H1 (cell line): ENCODE results near the gene MGAT5B. TPM values are rescaled to one million over a fixed set of nuclear protein-coding genes. Genes with fewer than 3 reads are reported as not detected.

Experiments
- CTCF ChIA-PET: fragments of 300-600 bp; sonication (Branson Sonifier 250); formaldehyde crosslinking; loops from one replicate; lab custom pipeline; 2021; ENCODE audit not compliant: partially characterized antibody; lab: Charles Lee
- POLR2A ChIA-PET: fragments of 300-600 bp; sonication (Branson Sonifier 250); formaldehyde crosslinking; loops from one replicate; lab custom pipeline; 2021; ENCODE audit warnings: inconsistent platforms; ENCODE audit not compliant: partially characterized antibody; lab: Charles Lee
- DNase-seq, 2 experiments: peaks; one replicate each; pipeline versions ENCODE4 v3.0.0 to v3.0.0-alpha.2; 2010 to 2022; ENCODE audit warnings: low spot score in 2 of 2, low read depth in 1 of 2, mixed read lengths in 1 of 2
- FAIRE-seq: peaks from 2 replicates; lab custom pipeline; 2011; peaks lifted over from hg19 to GRCh38; lab: Jason Lieb, UNC
- H2AFZ ChIP-seq: 2 replicates; pipeline ENCODE4 v1.8.1; 2012; ENCODE audit warnings: low read length, inconsistent platforms
- H2AK5ac ChIP-seq: 2 replicates; pipeline ENCODE4 v1.6.1; 2013; ENCODE audit warnings: low read depth, low read length
- H2BK120ac ChIP-seq: replicated peaks from 2 replicates; pipeline ENCODE3; 2013; ENCODE audit warnings: low read depth, low read length, inconsistent platforms
- H2BK12ac ChIP-seq: 2 replicates; pipeline ENCODE4 v1.6.1; 2013; ENCODE audit warnings: low read depth, low read length
- H2BK15ac ChIP-seq: 2 replicates; pipeline ENCODE4 v1.6.1; 2013; ENCODE audit warnings: low read length
- H2BK20ac ChIP-seq: 2 replicates; pipeline ENCODE4 v1.6.1; 2013; ENCODE audit warnings: low read length
- H2BK5ac ChIP-seq: 2 replicates; pipeline ENCODE4 v1.6.1; 2013; ENCODE audit warnings: low read depth, low read length
- H3K14ac ChIP-seq: 2 replicates; pipeline ENCODE4 v1.6.1; 2013; ENCODE audit warnings: inconsistent platforms; ENCODE audit not compliant: insufficient read length
- H3K18ac ChIP-seq: 2 replicates; pipeline ENCODE4 v1.6.1; 2013; ENCODE audit warnings: low read length; ENCODE audit errors: extremely low read depth
- H3K23ac ChIP-seq: 2 replicates; pipeline ENCODE4 v1.6.1; 2013; ENCODE audit warnings: inconsistent platforms; ENCODE audit not compliant: insufficient read length
- H3K23me2 ChIP-seq: 2 replicates; pipeline ENCODE4 v1.6.1; 2013; ENCODE audit warnings: low read depth, low read length
- H3K27ac ChIP-seq: 2 replicates; pipeline ENCODE4 v1.6.1; 2011; ENCODE audit warnings: low read depth, low read length, inconsistent platforms
- H3K27me3 ChIP-seq, 4 experiments: replicated peaks in 1 of 4; 1 replicate in 1 of 4; 2 replicates in 3 of 4; pipeline versions ENCODE4 v1.6.1 to v1.8.1; 2011 to 2013; ENCODE audit warnings: low read length in 3 of 4, mild to moderate bottlenecking in 3 of 4, inconsistent platforms in 2 of 4, mixed read lengths in 2 of 4, moderate library complexity in 1 of 4; ENCODE audit not compliant: control insufficient read depth in 3 of 4, insufficient read depth in 3 of 4; ENCODE audit errors: extremely low read depth in 1 of 4
- H3K36me3 ChIP-seq, 4 experiments: 2 replicates each; pipeline versions ENCODE4 v1.6.1 to v1.8.1; 2011 to 2013; ENCODE audit warnings: mild to moderate bottlenecking in 4 of 4, low read length in 3 of 4, moderate library complexity in 2 of 4, control low read depth in 1 of 4, inconsistent platforms in 1 of 4; ENCODE audit not compliant: insufficient read depth in 4 of 4, control insufficient read depth in 2 of 4
- H3K4ac ChIP-seq: replicated peaks from 2 replicates; pipeline ENCODE3; 2013; ENCODE audit warnings: low read length, low read depth, mixed read lengths, inconsistent platforms; ENCODE audit not compliant: insufficient read length
- H3K4me1 ChIP-seq, 4 experiments: replicated peaks in 1 of 4; 1 replicate in 1 of 4; 2 replicates in 3 of 4; pipeline versions ENCODE4 v1.6.1 to v1.8.1; 2011 to 2013; ENCODE audit warnings: low read length in 3 of 4, inconsistent platforms in 2 of 4, mixed read lengths in 1 of 4; ENCODE audit not compliant: insufficient read depth in 4 of 4, control insufficient read depth in 3 of 4
- H3K4me2 ChIP-seq, 2 experiments: 2 replicates each; pipeline versions ENCODE4 v1.6.1 to v1.8.1; 2011 to 2013; ENCODE audit warnings: low read depth in 2 of 2, low read length in 2 of 2, control low read depth in 1 of 2, inconsistent platforms in 1 of 2, mild to moderate bottlenecking in 1 of 2; ENCODE audit not compliant: insufficient read depth in 1 of 2
- H3K4me3 ChIP-seq, 4 experiments: fragments of 200-600, 300-600 bp in 1 of 4; sonication (generic), shearing (Covaris generic), sonication (Bioruptor Twin) in 1 of 4; 2 replicates each; pipeline versions ENCODE4 v1.5.1 to v1.8.1; 2011 to 2016; ENCODE audit warnings: low read length in 4 of 4, low read depth in 3 of 4, control low read depth in 2 of 4, inconsistent platforms in 2 of 4, mild to moderate bottlenecking in 2 of 4, mixed read lengths in 1 of 4, moderate library complexity in 1 of 4; ENCODE audit not compliant: insufficient read depth in 2 of 4; ENCODE audit errors: extremely low read depth in 1 of 4
- H3K56ac ChIP-seq: replicated peaks from 2 replicates; pipeline ENCODE3; 2013; ENCODE audit warnings: low read depth, mild to moderate bottlenecking, mixed read lengths, low read length, inconsistent platforms; ENCODE audit not compliant: insufficient read length
- H3K79me1 ChIP-seq: 2 replicates; pipeline ENCODE4 v1.6.1; 2013; ENCODE audit warnings: low read depth, low read length, control low read depth
- H3K79me2 ChIP-seq, 2 experiments: 2 replicates each; pipeline versions ENCODE4 v1.6.1 to v1.8.1; 2012 to 2013; ENCODE audit warnings: low read length in 2 of 2, mild to moderate bottlenecking in 2 of 2, inconsistent platforms in 1 of 2; ENCODE audit not compliant: insufficient read depth in 2 of 2, control insufficient read depth in 1 of 2
- H3K9ac ChIP-seq, 4 experiments: replicated peaks in 1 of 4; 1 replicate in 1 of 4; 2 replicates in 3 of 4; pipeline versions ENCODE4 v1.6.1 to v1.8.1; 2011 to 2013; ENCODE audit warnings: low read depth in 3 of 4, low read length in 3 of 4, control low read depth in 2 of 4, mild to moderate bottlenecking in 2 of 4, moderate library complexity in 2 of 4, inconsistent platforms in 1 of 4; ENCODE audit errors: extremely low read depth in 1 of 4
- H3K9me3 ChIP-seq, 2 experiments: 2 replicates each; pipeline versions ENCODE4 v1.6.1 to v1.8.1; 2012 to 2013; ENCODE audit warnings: mild to moderate bottlenecking in 2 of 2, moderate library complexity in 2 of 2, control low read depth in 1 of 2, inconsistent platforms in 1 of 2, low read depth in 1 of 2, low read length in 1 of 2, mixed read lengths in 1 of 2; ENCODE audit not compliant: insufficient read depth in 2 of 2
- H4K20me1 ChIP-seq, 2 experiments: replicated peaks in 1 of 2; 2 replicates each; pipeline versions ENCODE3 to v1.8.1; 2011 to 2013; ENCODE audit warnings: inconsistent platforms in 2 of 2, low read length in 2 of 2, mild to moderate bottlenecking in 1 of 2; ENCODE audit not compliant: insufficient read depth in 2 of 2, control insufficient read depth in 1 of 2
- H4K5ac ChIP-seq: 2 replicates; pipeline ENCODE4 v1.6.1; 2013; ENCODE audit warnings: low read length, low read depth, mixed read lengths, inconsistent platforms; ENCODE audit not compliant: insufficient read length
- H4K8ac ChIP-seq: 2 replicates; pipeline ENCODE4 v1.8.0; 2013; ENCODE audit warnings: mild to moderate bottlenecking, moderate library complexity, low read length, inconsistent platforms; ENCODE audit not compliant: insufficient read depth; ENCODE audit errors: extremely low read depth
- H4K91ac ChIP-seq: replicated peaks from 2 replicates; pipeline ENCODE3; 2013; ENCODE audit warnings: low read length, mixed read lengths, inconsistent platforms; ENCODE audit not compliant: insufficient read length
- ATF3 ChIP-seq: IDR thresholded peaks from 2 replicates; pipeline ENCODE4 v1.6.1; 2011; ENCODE audit warnings: low read depth, mild to moderate bottlenecking, low read length; ENCODE audit not compliant: insufficient read depth
- EGR1 ChIP-seq: IDR thresholded peaks from 2 replicates; pipeline ENCODE4 v1.6.1; 2011; ENCODE audit warnings: low read depth, low read length, borderline replicate concordance
- KDM4A ChIP-seq: IDR thresholded peaks from one replicate; pipeline ENCODE4 v1.7.1; 2012; ENCODE audit warnings: low read depth, mild to moderate bottlenecking, moderate library complexity, low read length, inconsistent platforms; ENCODE audit not compliant: severe bottlenecking
- NRF1 ChIP-seq: IDR thresholded peaks from 2 replicates; pipeline ENCODE4 v1.6.1; 2011; ENCODE audit warnings: mild to moderate bottlenecking, low read depth, low read length, improper control_type of control experiment
- POLR2AphosphoS5 ChIP-seq: IDR thresholded peaks from 2 replicates; pipeline ENCODE4 v1.6.1; 2011; ENCODE audit warnings: low read depth, low read length
- POU5F1 ChIP-seq: IDR thresholded peaks from 2 replicates; pipeline ENCODE4 v1.6.1; 2011; ENCODE audit warnings: low read depth, mild to moderate bottlenecking, low read length, moderate library complexity
- RAD21 ChIP-seq, 2 experiments: IDR thresholded peaks in 1 of 2; conservative IDR thresholded peaks in 1 of 2; 2 replicates each; pipeline ENCODE4 v1.6.1; 2011; ENCODE audit warnings: low read depth in 2 of 2, low read length in 2 of 2, improper control_type of control experiment in 1 of 2, inconsistent platforms in 1 of 2, mild to moderate bottlenecking in 1 of 2, moderate library complexity in 1 of 2
- RNF2 ChIP-seq: fragments of 200-900, 300-1000 bp; sonication (generic); IDR thresholded peaks from 2 replicates; pipeline ENCODE4 v1.7.1; 2016; ENCODE audit warnings: borderline replicate concordance, low read depth, mild to moderate bottlenecking, antibody characterized with exemption, low read length; ENCODE audit not compliant: poor library complexity, severe bottlenecking; ENCODE audit errors: missing control alignments
- SAP30 ChIP-seq: fragments of 300-600 bp; sonication (generic); IDR thresholded peaks from 2 replicates; pipeline ENCODE4 v1.7.1; 2012; ENCODE audit warnings: low read length, moderate library complexity, mild to moderate bottlenecking, inconsistent platforms; ENCODE audit not compliant: insufficient read depth, insufficient replicate concordance
- SIX5 ChIP-seq: IDR thresholded peaks from 2 replicates; pipeline ENCODE4 v1.6.1; 2011; ENCODE audit warnings: mild to moderate bottlenecking, low read depth, low read length
- SP4 ChIP-seq: IDR thresholded peaks from 2 replicates; pipeline ENCODE4 v1.6.1; 2012; ENCODE audit warnings: low read length, inconsistent platforms
- SRF ChIP-seq: IDR thresholded peaks from 2 replicates; pipeline ENCODE4 v1.6.1; 2011; ENCODE audit warnings: mild to moderate bottlenecking, low read depth, low read length, moderate library complexity
- TBP ChIP-seq: IDR thresholded peaks from 2 replicates; pipeline ENCODE4 v1.6.1; 2011; ENCODE audit warnings: low read depth, low read length, improper control_type of control experiment
- WGBS, 2 experiments: shearing (Covaris generic) in 1 of 2; methylation state at CpG; one replicate each; pipeline versions ENCODE4 v1.1.6 to v1.1.7; 2013 to 2015; ENCODE audit warnings: low lambda C conversion rate in 2 of 2, mixed read lengths in 2 of 2, inconsistent platforms in 1 of 2, low coverage in 1 of 2, missing lambda C conversion rate in 1 of 2; ENCODE audit not compliant: insufficient replicate concordance in 2 of 2, insufficient coverage in 1 of 2, insufficient read length in 1 of 2; ENCODE audit errors: extremely low coverage in 1 of 2, missing lambda C conversion rate in 1 of 2; 5-methylcytosine and 5-hydroxymethylcytosine counted together
- polyA plus RNA-seq, 7 experiments: library from polyadenylated mRNA; depleted of rRNA in 3 of 7; stranded (reverse) in 5 of 7; unstranded in 2 of 7; fragments of >200 nt in 5 of 7; fragments of 200-250 nt in 2 of 7; gene quantifications; 1 replicate in 5 of 7; 2 replicates in 1 of 7; 4 replicates in 1 of 7; pipeline versions ENCODE4 v1.2.1 to v1.2.3, GENCODE V29; 2011 to 2013; ENCODE audit warnings: missing spikeins in 2 of 7, mixed read lengths in 2 of 7
- total RNA-seq: library from RNA; stranded (reverse); fragmentation: NEBNext Ultra II Directional; extraction: Animal tissue kit (Norgen Biotek cat#: 25700); gene quantifications from 2 replicates; pipeline ENCODE4 v1.2.1, GENCODE V29; 2021

Gene MGAT5B
- total and polyA plus RNA-seq, 2 of the 8 experiments (the other 6 are each of a cell fraction or from before 2014, with no cell fraction given) = 7.9 to 8.2 TPM

DNA sequence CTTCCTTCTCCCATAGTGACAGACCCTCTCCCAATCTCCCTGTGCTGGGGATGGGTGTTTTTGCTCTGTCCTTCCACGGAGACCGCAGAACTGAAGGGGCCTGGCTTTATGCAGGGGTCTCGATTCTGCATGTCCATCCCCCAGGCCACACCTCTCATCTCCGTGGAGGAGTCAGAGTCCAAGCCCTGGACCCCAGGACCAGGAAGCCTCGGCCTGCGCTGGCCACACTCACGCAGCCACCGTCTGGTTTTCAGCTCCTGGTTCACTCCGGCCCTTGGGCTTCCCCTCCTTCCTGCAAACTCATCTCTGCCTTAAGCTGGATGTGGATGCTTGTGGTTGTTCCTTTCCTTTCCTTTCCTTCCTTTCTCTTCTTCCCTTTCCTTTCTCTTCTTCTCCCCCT lies 90.8 kb downstream of the MGAT5B start:
- Histone ChIP-seq H3K56ac (no peak overlapping the region), H3K9ac (no peak overlapping the region), H2AFZ (no peak overlapping the region), H3K23me2 (no peaks in the 10 kb centered on the region), H3K18ac (no peak overlapping the region), H3K4me3 (no peak overlapping the region), H3K36me3 (no peaks in the 10 kb centered on the region), H4K20me1 (no peaks in the 10 kb centered on the region), H3K4me1 (peaks cover 0 to 17% (median 11%) of the 10 kb centered on the region in 4 experiments; a peak in 6 of 7 replicates), H3K79me2 (no peaks in the 10 kb centered on the region), H3K4ac (no peak overlapping the region), H4K5ac (no peak overlapping the region), H2AK5ac (no peak overlapping the region), H3K27me3 (no peaks in the 10 kb centered on the region), H4K8ac (no peak overlapping the region), H3K4me2 (no peak overlapping the region), H2BK5ac (no peak overlapping the region), H3K23ac (no peak overlapping the region), H2BK120ac (no peak overlapping the region), H4K91ac (no peak overlapping the region), H2BK15ac (no peak overlapping the region), H3K9me3 (no peaks in the 10 kb centered on the region), H3K27ac (no peak overlapping the region), H2BK12ac (no peak overlapping the region), H3K14ac (no peak overlapping the region), H2BK20ac (no peak overlapping the region), H3K79me1 (no peaks in the 10 kb centered on the region)
- WGBS, 2 experiments = 84% methylated on average over 9 of the region's 9 CpGs; no CpG with 5 or more reads in 1 of the 2 experiments
- no peak for DNase-seq
- POLR2A ChIA-PET = interaction anchor here (2.1 kb wide), 1 partner anchor 10 kb away, joined by 9 read pairs; no protein-coding TSS in a partner anchor
- CTCF ChIA-PET = interaction anchor here (0.7 to 2.7 kb wide), 3 partner anchors 20 to 245 kb away, joined by 3 to 14 read pairs (median 4); no protein-coding TSS in a partner anchor
- no peak for FAIRE-seq
- no peak for TF ChIP-seq ATF3
- TF ChIP-seq TBP = no peak
- no peak for TF ChIP-seq RNF2
- no peak for TF ChIP-seq SRF
- TF ChIP-seq NRF1 = no peak
- TF ChIP-seq POLR2AphosphoS5 = no peak
- no peak for TF ChIP-seq POU5F1
- TF ChIP-seq SP4 = no peak
- no peak for TF ChIP-seq RAD21 (IDR thresholded peaks at IDR 0.05 in 1 of 2, conservative IDR thresholded peaks at IDR 0.05 in 1 of 2; ENCODE audit: low read depth in 2 of 2, low read length in 2 of 2)
- no peak for TF ChIP-seq KDM4A
- no peak for TF ChIP-seq EGR1
- TF ChIP-seq SIX5 = no peak
- TF ChIP-seq SAP30 = no peak
